ENCODE data around the gene NRXN3. TPM values are rescaled to one million over a fixed set of nuclear protein-coding genes. Genes with fewer than 3 reads are reported as not detected.

NRXN3 gene
- polyA plus RNA-seq, 1 of the 3 experiments (the other 2 are of a cell fraction), result 1.6 TPM

DNA sequence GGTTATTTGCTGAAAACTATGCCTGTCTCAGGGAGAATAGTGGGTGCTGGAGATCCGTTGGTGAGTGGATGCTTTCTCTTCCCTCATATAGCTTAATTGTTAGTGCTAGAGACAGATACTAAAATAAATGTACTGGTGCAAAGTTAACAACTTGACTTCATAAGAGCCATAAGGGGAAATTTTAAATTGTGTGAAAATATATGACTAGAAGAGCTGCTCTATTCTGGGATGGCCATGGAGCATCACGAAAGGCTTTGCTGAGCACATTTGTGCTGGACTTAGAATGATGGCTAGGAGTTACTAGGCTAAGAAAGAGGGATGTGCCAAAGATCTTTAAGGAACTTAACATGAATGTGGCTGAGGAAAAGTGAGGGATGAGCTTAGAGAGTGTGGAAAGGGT, 668.8 kb downstream of the NRXN3 start:
- H3K79me2 ChIP-seq (ENCODE audit: insufficient read depth), result no peaks in the 10 kb centered on the region
- no peaks in the 10 kb centered on the region for H3K9me2 ChIP-seq
- H3K4me2 ChIP-seq, result no peak overlapping the region
- H4K20me1 ChIP-seq (ENCODE audit: insufficient read depth), result no peaks in the 10 kb centered on the region
- H3K4me1 ChIP-seq (ENCODE audit: control insufficient read depth in 1 of 2, insufficient read depth in 2 of 2, low read depth in 1 of 2, low read length in 1 of 2), result peaks cover 0 to 3% of the 10 kb centered on the region in 2 experiments; a peak in 2 of 4 replicates
- DNase-seq, result no peak
- no peak overlapping the region for H3K4me3 ChIP-seq (ENCODE audit: low read depth in 2 of 2, low read length in 1 of 2)
- no peaks in the 10 kb centered on the region for H3F3A ChIP-seq (replicated peaks; ENCODE audit: insufficient read depth)
- H3K9ac ChIP-seq, result no peak overlapping the region
- no peaks in the 10 kb centered on the region for H3K36me3 ChIP-seq (replicated peaks in 1 of 2; ENCODE audit: control insufficient read depth in 1 of 2, insufficient read depth in 2 of 2, low read length in 1 of 2)
- WGBS (ENCODE audit: low lambda C conversion rate), result 11% methylated on average over 2 of the region's 2 CpGs
- H3K27ac ChIP-seq (ENCODE audit: low read depth in 2 of 2, low read length in 1 of 2), result no peak overlapping the region
- ChIA-PET POLR2A (no interaction called here), CTCF (interaction anchor here (0.9 to 2.4 kb wide), 7 partner anchors 9 to 1371 kb away, joined by 3 to 22 read pairs (median 3); no protein-coding TSS in a partner anchor)
- TF ChIP-seq EP300 (IDR thresholded peaks at IDR 0.05; ENCODE audit: borderline replicate concordance in 1 of 2, low read depth in 1 of 2, low read length in 1 of 2) (no peak), USF1 (IDR thresholded peaks at IDR 0.05; ENCODE audit: borderline replicate concordance, low read depth) (no peak), RAD21 (IDR thresholded peaks at IDR 0.05; ENCODE audit: low read length) (no peak), SIN3A (IDR thresholded peaks at IDR 0.05; ENCODE audit: borderline replicate concordance, low read depth, low read length) (no peak), SMC3 (IDR thresholded peaks at IDR 0.05; ENCODE audit: low read depth, low read length) (no peak), PBX3 (IDR thresholded peaks at IDR 0.05) (no peak), MXI1 (IDR thresholded peaks at IDR 0.05; ENCODE audit: low read depth, low read length) (no peak), FOXJ3 (CRISPR knock-in tag; IDR thresholded peaks at IDR 0.05) (no peak), TAF1 (IDR thresholded peaks at IDR 0.05; ENCODE audit: borderline replicate concordance, low read depth, low read length) (no peak), USF2 (IDR thresholded peaks at IDR 0.05; ENCODE audit: borderline replicate concordance, low read depth, low read length) (no peak), POLR2AphosphoS5 (IDR thresholded peaks at IDR 0.05; ENCODE audit: low read depth, low read length) (no peak)
- H2AFZ ChIP-seq (ENCODE audit: low read depth), result no peak overlapping the region
- no peaks in the 10 kb centered on the region for H3K9me3 ChIP-seq
- H3K27me3 ChIP-seq (ENCODE audit: insufficient read depth), result no peaks in the 10 kb centered on the region; the same call in 1 of the 2 replicates

DNA sequence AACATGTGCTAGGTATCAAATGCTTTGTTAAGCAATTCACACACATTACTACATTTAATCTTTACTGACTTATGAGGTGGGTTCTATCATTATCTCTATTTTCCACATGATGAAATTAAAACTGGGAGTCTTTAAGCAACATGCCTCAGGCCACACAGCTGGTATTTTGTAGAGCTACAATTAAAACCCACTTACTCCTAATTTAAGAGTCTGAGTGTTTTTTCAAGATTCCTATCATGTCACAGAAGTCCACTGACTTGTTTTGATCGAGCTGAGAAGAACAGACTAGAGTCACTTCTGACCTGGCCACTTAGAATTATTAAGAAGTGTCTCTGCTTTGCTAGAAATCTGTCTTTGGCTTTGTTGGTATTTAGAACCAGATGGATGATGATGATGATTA, 670.7 kb downstream of the NRXN3 start:
- Histone ChIP-seq H2AFZ (ENCODE audit: low read depth) (no peak overlapping the region), H3K27ac (ENCODE audit: low read depth in 2 of 2, low read length in 1 of 2) (no peak overlapping the region), H3K9me3 (no peaks in the 10 kb centered on the region), H4K20me1 (ENCODE audit: insufficient read depth) (no peaks in the 10 kb centered on the region), H3K27me3 (ENCODE audit: insufficient read depth) (no peaks in the 10 kb centered on the region), H3K4me2 (no peak overlapping the region), H3K4me1 (ENCODE audit: control insufficient read depth in 1 of 2, insufficient read depth in 2 of 2, low read depth in 1 of 2, low read length in 1 of 2) (peaks cover 0 to 3% of the 10 kb centered on the region in 2 experiments; a peak in 2 of 4 replicates), H3K4me3 (ENCODE audit: low read depth in 2 of 2, low read length in 1 of 2) (no peak overlapping the region), H3K36me3 (replicated peaks in 1 of 2; ENCODE audit: control insufficient read depth in 1 of 2, insufficient read depth in 2 of 2, low read length in 1 of 2) (no peaks in the 10 kb centered on the region), H3K9me2 (no peaks in the 10 kb centered on the region), H3F3A (replicated peaks; ENCODE audit: insufficient read depth) (no peaks in the 10 kb centered on the region), H3K79me2 (ENCODE audit: insufficient read depth) (no peaks in the 10 kb centered on the region), H3K9ac (no peak overlapping the region)
- peak; percentile 21; the same call in 1 of the 2 replicates for TF ChIP-seq GATA2 (CRISPR knock-in tag; IDR thresholded peaks at IDR 0.05)
- no peak for TF ChIP-seq TAF1 (IDR thresholded peaks at IDR 0.05; ENCODE audit: borderline replicate concordance, low read depth, low read length)
- 0% methylated on average over 1 of the region's 1 CpG for WGBS (ENCODE audit: low lambda C conversion rate)
- POLR2A ChIA-PET, result no interaction called here
- CTCF ChIA-PET, result interaction anchor here (0.8 kb wide), 1 partner anchor 61 kb away, joined by 4 read pairs; no protein-coding TSS in a partner anchor
- peak; percentile 2 for DNase-seq

Data from SK-N-SH (cell line).